Measurements from ENCODE around the gene CCL4L2.
"Not testable (repeated sequence)": the region's sequence is repeated elsewhere in the genome, so short reads cannot be mapped to it uniquely, and the experiment has no call there.

DNA sequence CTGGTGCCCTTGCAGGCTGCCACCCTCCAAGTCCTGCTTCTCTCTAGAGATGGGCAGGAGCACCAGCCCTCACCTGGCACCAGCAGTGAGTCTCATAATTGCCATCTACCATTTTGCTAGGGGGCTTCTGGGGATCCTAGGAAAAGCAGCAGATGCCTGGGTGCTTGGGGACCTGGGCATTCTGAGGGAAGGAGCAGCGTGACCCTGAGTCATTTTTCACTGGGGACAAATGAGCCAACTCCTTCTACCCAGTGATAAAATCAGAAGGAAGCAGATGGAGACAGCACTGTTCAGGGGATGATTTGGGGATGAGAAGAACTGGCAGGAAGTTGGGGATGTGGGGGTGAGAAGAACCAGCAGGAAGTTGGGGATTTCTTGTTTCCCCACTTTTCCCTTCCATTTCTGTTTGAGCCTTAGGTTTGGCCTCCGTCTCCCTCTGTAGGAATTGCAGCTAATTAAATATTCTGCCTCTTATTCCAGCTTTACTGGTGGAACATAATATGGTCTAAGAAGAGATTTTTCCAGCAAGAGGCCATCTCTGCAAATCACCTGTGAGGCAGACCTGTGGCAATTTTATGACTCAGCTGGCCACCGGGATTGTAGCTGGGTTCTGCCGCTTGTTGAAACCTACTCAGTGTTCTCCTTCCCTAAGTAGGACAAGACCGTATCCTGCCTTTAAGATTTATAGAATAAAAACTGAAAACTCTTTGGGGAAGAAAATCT, 22.8 kb upstream of the CCL4L2 start:
- TF ChIP-seq, protein P1, sequence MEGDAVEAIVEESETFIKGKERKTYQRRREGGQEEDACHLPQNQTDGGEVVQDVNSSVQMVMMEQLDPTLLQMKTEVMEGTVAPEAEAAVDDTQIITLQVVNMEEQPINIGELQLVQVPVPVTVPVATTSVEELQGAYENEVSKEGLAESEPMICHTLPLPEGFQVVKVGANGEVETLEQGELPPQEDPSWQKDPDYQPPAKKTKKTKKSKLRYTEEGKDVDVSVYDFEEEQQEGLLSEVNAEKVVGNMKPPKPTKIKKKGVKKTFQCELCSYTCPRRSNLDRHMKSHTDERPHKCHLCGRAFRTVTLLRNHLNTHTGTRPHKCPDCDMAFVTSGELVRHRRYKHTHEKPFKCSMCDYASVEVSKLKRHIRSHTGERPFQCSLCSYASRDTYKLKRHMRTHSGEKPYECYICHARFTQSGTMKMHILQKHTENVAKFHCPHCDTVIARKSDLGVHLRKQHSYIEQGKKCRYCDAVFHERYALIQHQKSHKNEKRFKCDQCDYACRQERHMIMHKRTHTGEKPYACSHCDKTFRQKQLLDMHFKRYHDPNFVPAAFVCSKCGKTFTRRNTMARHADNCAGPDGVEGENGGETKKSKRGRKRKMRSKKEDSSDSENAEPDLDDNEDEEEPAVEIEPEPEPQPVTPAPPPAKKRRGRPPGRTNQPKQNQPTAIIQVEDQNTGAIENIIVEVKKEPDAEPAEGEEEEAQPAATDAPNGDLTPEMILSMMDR (conservative IDR thresholded peaks at IDR 0.05): not testable (repeated sequence)
- TF ChIP-seq ZFX (IDR thresholded peaks at IDR 0.05): not testable (repeated sequence)

All from C4-2B (cell line).